ENCODE results near the gene SCFD2.

Gene SCFD2

DNA sequence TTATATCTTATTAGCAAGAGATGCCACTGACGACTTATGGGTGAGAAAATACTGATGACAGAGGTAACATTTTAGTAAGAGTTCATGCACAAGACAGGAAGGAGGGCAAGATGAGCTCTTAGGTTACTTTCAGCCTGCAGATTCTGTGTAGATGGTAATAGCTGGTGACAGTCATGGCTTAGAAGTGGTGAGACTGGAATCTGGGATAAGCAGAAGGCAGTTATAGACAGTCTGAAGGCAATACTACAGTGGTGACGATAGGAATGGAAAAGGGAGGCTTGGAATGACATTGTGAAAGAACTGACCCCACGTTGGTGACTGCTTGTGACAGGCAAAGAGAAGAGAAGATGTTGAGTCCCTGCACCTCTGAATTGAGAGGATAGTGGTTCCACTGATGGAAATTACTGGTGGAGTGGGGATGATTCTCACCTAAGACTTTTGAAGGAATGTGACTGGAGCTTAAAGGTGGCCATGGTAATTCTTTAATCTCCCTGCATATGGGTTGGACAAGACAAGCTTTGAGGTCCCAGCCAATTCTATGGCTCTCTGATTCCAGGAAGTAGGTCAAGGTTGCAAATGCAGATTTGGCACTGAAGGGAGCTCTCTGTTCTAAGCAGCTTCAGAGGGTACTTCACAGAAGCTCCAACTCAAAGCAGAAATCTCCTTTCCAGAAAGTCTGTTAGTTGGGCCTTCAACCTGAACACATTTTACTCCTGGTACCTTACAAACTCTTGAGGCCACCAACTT is 404.0 kb downstream of the SCFD2 start:
- no peak overlapping the region for H3K4me3 ChIP-seq (replicated peaks; ENCODE audit: low read depth, low read length)
- no peak for TF ChIP-seq CTCF (IDR thresholded peaks at IDR 0.05; ENCODE audit: low read length, missing control alignments)
- no peak for DNase-seq (ENCODE audit: low read depth)

DNA sequence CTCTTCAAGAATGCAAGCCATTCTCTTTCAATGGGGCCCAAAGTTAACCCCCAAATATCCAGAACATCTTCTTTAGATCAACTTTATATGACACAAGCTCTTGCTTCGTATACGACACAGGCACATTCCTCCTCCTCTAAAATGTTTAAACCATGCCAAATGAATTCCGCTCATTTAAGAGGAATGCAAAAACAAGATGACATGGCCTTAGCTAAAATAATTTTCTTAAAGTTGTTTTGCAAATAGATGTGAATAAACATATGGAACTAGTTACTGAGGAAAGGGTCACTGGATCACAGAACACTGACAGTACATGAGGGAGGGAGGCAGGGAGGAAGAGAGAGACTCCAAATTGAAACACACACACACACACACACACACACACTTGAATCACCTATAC is 406.3 kb downstream of the SCFD2 start:
- peak; percentile 44 for DNase-seq (ENCODE audit: low read depth)
- H3K4me3 ChIP-seq (replicated peaks; ENCODE audit: low read depth, low read length): no peak overlapping the region
- TF ChIP-seq CTCF (IDR thresholded peaks at IDR 0.05; ENCODE audit: low read length, missing control alignments): no peak

- H3K4me3 ChIP-seq (replicated peaks; ENCODE audit: low read depth, low read length): no peak overlapping the region
- no peak for TF ChIP-seq CTCF (IDR thresholded peaks at IDR 0.05; ENCODE audit: low read length, missing control alignments)
- DNase-seq (ENCODE audit: low read depth): no peak
Observed at GRCh38 chr4:52957835-52958631, 407.8 kb downstream of the SCFD2 start.

- DNase-seq (ENCODE audit: low read depth): no peak
- TF ChIP-seq CTCF (IDR thresholded peaks at IDR 0.05; ENCODE audit: low read length, missing control alignments): no peak
- no peak overlapping the region for H3K4me3 ChIP-seq (replicated peaks; ENCODE audit: low read depth, low read length)
Observed at GRCh38 chr4:52957220-52957686, 408.6 kb downstream of the SCFD2 start.

DNA sequence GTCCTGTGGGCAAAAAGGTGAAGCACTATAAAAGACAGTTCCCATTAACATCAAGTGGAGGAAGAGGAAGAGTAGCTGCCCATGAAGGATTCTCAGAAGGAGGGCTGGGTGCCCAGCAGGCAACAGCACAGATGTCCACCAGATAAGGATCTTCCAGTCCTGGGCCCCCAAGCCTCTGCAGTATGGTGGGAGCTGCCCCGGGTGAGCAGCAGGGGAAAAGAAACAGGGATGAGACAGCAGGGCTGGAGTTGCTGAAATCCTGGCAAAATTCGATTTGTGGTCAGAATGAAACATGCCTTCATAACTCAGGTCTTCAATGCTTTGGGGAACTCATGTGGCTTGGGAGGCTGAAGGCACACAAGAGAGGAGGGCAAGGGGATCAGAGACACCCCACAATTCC is 409.2 kb downstream of the SCFD2 start:
- DNase-seq (ENCODE audit: low read depth): no peak
- TF ChIP-seq CTCF (IDR thresholded peaks at IDR 0.05; ENCODE audit: low read length, missing control alignments): no peak
- no peak overlapping the region for H3K4me3 ChIP-seq (replicated peaks; ENCODE audit: low read depth, low read length)

DNA sequence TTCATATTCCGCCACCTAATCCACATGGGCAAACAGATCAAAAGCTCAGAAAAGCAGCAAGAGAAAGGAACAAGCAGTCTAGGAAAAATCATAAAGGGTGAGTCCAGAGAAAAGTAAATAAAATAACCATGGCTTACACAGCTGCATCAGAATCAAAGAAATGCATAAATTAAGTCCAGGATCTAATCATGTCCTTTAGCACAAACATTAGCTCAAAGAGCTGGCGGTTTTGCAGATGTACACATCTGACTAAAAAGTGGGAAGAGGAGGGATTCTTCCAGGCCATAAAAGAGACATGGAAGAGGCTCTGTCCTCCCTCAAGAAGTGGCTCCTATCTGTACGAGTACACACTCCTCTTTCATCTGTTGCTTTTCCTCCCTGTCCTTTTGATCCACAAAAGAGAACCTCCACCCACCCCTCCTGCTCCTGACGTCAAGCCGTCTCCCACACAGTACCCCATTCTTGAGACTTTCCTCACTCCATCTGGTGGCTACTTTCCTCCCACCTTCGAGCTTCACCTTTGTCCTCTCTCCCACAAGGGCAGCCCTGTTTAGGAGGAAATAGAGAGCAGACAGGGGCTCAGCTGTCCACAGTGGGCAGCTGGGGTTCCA is 411.2 kb downstream of the SCFD2 start:
- DNase-seq (ENCODE audit: low read depth): no peak
- no peak for TF ChIP-seq CTCF (IDR thresholded peaks at IDR 0.05; ENCODE audit: low read length, missing control alignments)

More for the DNA sequence above, 411.2 kb downstream of the SCFD2 start:
- H3K4me3 ChIP-seq (replicated peaks; ENCODE audit: low read depth, low read length): no peak overlapping the region

Data from fibroblast of pulmonary artery (primary cell).